HEK293T (cell line): ENCODE data around the gene RRP1.

ENCODE experiments used
- ARNT ChIP-seq: fragments of 450-650 bp; IDR thresholded peaks from 2 replicates; pipeline ENCODE4 v1.6.1; 2017; ENCODE audit warnings: mild to moderate bottlenecking
- BHLHE40 ChIP-seq: fragments of 450-650 bp; IDR thresholded peaks from 2 replicates; pipeline ENCODE4 v1.6.1; 2016; ENCODE audit warnings: mild to moderate bottlenecking, moderate library complexity, borderline replicate concordance
- CTBP1 ChIP-seq: fragments of 450-650 bp; IDR thresholded peaks from 2 replicates; pipeline ENCODE4 v1.6.1; 2016; ENCODE audit warnings: borderline replicate concordance
- ELF4 ChIP-seq: fragments of 450-650 bp; IDR thresholded peaks from 2 replicates; pipeline ENCODE4 v1.6.1; 2017; ENCODE audit warnings: antibody characterized with exemption
- FOXM1 ChIP-seq: fragments of 450-650 bp; IDR thresholded peaks from 2 replicates; pipeline ENCODE4 v1.6.1; 2017; ENCODE audit warnings: mild to moderate bottlenecking, borderline replicate concordance
- NFRKB ChIP-seq: fragments of 450-650 bp; IDR thresholded peaks from 2 replicates; pipeline ENCODE4 v1.6.1; 2016; ENCODE audit warnings: mild to moderate bottlenecking, moderate library complexity
- SP1 ChIP-seq: fragments of 450-650 bp; IDR thresholded peaks from 2 replicates; pipeline ENCODE4 v1.6.1; 2017
- SUZ12 ChIP-seq: fragments of 450-650 bp; IDR thresholded peaks from 2 replicates; pipeline ENCODE4 v1.6.1; 2016; ENCODE audit warnings: mild to moderate bottlenecking
- TARDBP ChIP-seq: fragments of 450-650 bp; IDR thresholded peaks from 2 replicates; pipeline ENCODE4 v1.6.1; 2016

DNA sequence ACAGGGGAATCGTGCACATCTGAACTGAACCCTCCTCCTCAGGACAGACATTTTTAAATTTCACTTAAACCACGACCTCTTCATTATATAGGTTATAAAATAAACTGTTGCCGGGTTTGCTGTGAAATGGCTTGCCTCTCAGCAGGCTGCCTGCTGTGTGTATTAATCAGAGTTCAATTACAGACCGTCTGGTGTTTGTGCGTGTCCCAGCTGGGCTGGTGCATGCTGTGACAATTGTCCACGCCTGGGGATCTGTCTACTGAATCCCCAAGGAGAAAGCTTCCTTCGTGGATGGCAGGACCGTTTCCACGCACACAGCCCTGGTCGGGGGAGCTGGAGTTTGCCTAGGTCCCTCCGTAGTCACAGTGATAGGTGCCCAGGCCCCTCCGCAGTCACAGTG, 62.2 kb downstream of the RRP1 start:
- TF ChIP-seq SUZ12 (no peak), BHLHE40 (no peak), NFRKB (no peak), SP1 (no peak), ARNT (no peak), ELF4 (no peak), CTBP1 (no peak), TARDBP (no peak), FOXM1 (no peak)
